ENCODE measurements around the gene PDS5B. TPM values are rescaled to one million over a fixed set of nuclear protein-coding genes. Genes with fewer than 3 reads are reported as not detected.
"Not testable (repeated sequence)": the region's sequence is repeated elsewhere in the genome, so short reads cannot be mapped to it uniquely, and the experiment has no call there.

PDS5B gene
- total RNA-seq, 4 donors from 2014 or later, result 20.4 to 55.0 (median 25.8) TPM

DNA sequence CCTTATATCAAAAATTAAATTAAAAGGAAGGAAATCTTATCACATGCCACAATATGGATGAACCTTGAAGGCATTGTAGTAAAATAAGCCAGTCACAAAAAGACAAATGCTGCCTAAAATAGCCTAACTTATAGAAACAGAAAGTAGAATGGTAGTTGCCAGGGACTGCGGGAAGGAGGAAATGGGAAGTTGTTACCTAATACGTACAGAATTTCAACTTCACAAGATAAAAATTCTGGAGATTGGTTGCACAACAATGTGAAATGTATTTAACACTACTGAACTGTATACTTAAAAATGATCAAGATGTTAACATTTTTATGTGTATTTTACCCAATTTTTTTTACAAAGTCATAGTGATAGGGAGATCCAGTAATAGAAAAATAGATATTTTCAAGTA lies 37.4 kb upstream of the PDS5B start:
- no peak for DNase-seq (ENCODE audit: low spot score)
- ATAC-seq (ENCODE audit: low FRiP score), result no peak
- no peak for TF ChIP-seq CTCF (IDR thresholded peaks at IDR 0.05)

DNA sequence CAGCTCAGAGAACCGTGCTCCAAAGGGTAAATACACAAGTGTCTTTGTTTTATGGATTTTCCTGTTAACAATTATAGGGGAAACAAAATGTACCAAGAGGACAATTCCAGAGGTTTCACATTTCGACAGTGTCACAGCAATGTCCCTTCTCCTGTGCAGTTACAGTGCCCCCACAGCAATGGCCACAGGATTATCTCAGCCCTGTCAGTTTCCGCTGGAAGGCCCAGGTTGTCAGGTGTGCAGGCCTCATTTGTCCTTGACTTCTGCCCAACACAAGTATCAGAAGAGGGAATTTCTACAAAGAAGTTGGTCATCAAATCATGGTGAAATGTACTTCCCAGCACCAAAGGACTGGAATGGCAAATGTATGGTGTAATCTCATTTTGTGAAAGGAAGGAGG lies 36.5 kb upstream of the PDS5B start:
- TF ChIP-seq CTCF (IDR thresholded peaks at IDR 0.05), result no peak
- ATAC-seq (ENCODE audit: low FRiP score) (no peak), DNase-seq (ENCODE audit: low spot score) (no peak)

- no peak for ATAC-seq (ENCODE audit: low FRiP score)
- no peak for DNase-seq (ENCODE audit: low spot score)
- no peak for TF ChIP-seq CTCF (IDR thresholded peaks at IDR 0.05)
These were observed 32.5 kb upstream of the PDS5B start for GRCh38 chr13:32553720-32554119.

DNA sequence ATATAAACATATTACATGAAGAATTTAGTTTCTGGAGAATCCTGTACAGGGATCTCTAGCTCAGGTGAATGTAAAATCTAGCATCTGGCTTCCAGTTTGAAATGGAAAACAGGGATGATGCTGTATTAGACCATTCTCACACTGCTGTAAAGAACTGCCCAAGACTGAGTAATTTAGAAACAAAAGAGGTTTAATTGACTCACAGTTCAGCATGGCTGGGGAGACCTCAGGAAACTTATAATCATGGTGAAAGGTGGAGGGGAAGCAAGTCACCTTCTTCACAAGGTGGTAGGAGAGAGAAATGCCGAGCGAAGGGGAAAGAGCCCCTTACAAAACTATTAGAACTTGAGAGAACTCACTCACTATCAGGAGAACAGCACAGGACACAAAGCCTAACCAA lies 30.6 kb upstream of the PDS5B start:
- TF ChIP-seq CTCF (IDR thresholded peaks at IDR 0.05), result no peak
- ATAC-seq (ENCODE audit: low FRiP score), result no peak
- no peak for DNase-seq (ENCODE audit: low spot score)

- not testable (repeated sequence) for DNase-seq (ENCODE audit: low spot score); ATAC-seq (ENCODE audit: low FRiP score)
These were observed 25.4 kb upstream of the PDS5B start for GRCh38 chr13:32560842-32561241.

- DNase-seq (ENCODE audit: low spot score); ATAC-seq (ENCODE audit: low FRiP score): not testable (repeated sequence)
These were observed 10.6 kb upstream of the PDS5B start for GRCh38 chr13:32575687-32576086.

- TF ChIP-seq CTCF (IDR thresholded peaks at IDR 0.05), result no peak
- DNase-seq (ENCODE audit: low spot score), result no peak
- ATAC-seq (ENCODE audit: low FRiP score), result no peak
These were observed 9.2 kb upstream of the PDS5B start for GRCh38 chr13:32577032-32577431.

GRCh38 chr13:32581177-32581786 lies 5.0 kb upstream of the PDS5B start:
- DNase-seq (ENCODE audit: low spot score), result no peak
- no peak for ATAC-seq (ENCODE audit: low FRiP score)
- TF ChIP-seq CTCF (IDR thresholded peaks at IDR 0.05), result no peak

Measured in omental fat pad (tissue), 4 donors.